NCI-H2029 (cell line): ENCODE data around the gene TSNAXIP1.
"Not testable (repeated sequence)": the region's sequence is repeated elsewhere in the genome, so short reads cannot be mapped to it uniquely, and the experiment has no call there.

Source experiments
- DNase-seq: peaks from one replicate; lab custom pipeline; 2025; lab: John Stamatoyannopoulos, UW

The TSNAXIP1 gene

DNA sequence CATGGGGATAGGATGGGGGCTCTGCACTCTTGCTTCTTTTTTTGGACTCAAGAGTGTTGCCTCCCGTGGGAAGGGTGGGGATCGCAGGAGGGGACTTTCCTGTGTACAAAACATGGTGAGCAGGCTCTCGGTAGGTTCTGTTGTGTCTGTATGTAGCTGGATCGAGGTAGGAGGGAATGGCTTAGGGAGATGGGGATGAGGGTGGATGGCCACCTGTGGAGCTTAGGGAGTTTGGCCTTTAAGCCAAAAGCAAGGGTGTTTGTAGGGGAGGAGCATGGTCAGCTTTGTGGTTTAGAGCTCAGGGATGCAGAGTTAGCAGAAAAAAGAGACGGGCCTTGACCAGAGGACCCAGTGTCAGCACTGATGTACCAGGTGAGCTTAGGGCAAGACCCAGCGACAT is 55.2 kb downstream of the TSNAXIP1 start:
- no peak for DNase-seq

DNA sequence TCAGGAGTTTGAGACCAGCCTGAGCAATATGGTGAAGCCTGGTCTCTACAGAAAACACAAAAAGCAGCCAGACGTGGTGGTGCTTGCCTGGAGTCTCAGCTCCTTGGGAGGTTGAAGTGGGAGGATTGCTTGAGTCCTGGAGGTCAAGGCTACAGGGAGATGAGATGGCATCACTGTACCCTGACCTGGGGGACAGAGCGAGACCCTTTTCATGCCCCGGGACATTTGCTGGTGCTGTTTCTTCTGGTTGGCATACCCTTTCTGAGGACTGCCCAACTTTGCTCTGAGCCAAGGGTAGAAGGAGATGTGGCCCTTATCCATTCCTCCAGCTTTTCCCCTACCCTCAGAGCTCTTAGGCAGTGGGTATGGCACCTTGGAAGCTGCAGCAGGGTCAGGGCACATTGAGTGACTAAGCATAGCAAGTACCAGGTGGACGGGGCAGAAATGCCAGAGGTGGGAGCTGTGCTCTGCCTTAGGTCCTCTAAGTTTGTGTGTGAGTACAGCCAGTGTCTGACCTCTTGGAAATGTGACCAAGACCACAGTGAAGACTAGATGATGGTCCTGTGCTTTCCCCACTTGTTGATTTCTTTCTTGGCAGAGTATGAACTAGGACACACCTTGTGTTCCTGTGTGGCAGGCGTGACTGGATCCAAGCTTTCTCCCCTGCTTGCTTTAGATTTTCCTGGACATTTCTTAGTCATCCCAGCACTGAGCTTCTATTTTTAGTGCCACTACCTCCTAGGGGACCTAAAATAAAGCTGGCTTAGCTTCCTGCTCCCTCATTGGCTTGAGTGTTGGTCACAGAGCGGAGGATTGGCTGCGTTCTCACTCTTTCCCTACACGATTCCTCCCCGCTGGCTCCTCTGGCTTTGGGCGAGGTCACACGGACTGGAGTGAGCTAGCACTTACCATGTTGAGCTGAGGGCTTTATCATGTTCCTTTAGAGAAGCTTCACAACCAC is 56.2 kb downstream of the TSNAXIP1 start:
- DNase-seq: no peak

DNA sequence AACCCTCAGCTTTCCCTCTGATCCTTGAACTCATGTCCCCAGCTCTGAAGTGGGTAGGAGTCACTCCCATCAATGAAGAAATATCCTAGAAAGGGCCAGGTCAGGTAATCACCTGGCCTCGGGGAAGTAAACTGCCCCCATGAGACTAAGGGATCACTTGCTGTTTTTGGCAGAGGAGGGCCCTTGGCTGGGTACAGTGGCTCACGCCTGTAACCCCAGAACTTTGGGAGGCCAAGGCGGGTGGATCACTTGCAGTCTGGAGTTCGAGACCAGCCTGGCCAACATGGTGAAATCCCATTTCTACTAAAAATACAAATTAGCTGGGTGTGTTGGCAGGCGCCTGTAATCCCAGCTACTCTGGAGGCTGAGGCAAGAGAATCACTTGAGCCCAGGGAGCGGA is 57.4 kb downstream of the TSNAXIP1 start:
- DNase-seq: not testable (repeated sequence)

DNA sequence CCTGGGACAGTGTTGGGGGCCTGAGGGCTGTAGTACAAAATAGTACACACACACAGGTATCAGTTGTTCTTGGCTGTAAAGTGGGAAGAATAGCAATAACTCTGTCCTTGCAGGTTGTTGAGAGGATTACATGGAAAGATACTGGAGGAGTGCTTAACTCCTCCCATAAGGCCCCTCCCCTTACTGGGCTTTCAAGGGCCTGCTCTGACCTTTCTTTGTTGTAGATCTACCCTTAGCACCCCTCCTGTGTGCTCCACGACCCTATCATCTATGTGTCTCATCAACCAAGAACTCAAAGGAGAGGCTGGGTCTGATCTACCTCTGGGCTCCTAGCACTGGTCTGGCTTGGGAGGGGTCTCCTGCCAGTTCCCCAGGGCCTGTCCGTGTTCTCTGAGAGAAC is 57.9 kb downstream of the TSNAXIP1 start:
- DNase-seq: no peak

DNA sequence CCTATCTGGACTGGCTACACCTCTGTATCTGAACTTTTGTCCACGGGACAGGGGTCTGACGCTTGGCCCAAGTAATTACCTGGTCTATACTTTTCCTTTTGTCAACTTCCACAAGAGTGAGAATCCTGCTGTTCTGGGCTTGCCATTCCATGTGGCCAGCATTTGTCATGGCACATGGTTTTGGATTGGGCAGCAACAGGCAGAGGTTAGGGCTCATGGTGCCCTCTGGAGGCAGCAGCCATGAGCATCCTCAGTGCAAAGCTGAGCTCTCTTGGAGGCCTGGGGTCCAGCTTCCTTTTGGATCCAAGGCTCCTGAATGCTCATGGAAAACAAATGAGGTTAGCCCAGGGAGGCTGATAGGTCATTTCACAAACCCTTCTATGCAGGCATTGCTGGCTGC is 58.6 kb downstream of the TSNAXIP1 start:
- DNase-seq: no peak

DNA sequence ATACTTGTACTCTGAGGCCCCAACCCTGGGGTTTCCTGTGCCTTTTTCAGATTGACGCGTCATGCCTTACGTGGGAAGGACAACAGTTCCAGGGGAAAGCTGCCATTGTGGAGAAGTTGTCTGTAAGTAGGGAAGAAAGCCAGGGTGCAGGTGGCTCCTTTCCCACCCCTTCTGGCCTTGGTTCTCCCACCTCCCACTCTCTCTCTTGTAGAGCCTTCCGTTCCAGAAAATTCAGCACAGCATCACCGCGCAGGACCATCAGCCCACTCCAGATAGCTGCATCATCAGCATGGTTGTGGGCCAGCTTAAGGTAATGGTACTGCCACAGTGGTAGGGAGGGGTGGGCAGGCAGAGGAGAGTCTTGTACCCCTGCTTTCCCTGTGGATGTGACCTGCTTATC is 61.6 kb downstream of the TSNAXIP1 start:
- DNase-seq: no peak

DNA sequence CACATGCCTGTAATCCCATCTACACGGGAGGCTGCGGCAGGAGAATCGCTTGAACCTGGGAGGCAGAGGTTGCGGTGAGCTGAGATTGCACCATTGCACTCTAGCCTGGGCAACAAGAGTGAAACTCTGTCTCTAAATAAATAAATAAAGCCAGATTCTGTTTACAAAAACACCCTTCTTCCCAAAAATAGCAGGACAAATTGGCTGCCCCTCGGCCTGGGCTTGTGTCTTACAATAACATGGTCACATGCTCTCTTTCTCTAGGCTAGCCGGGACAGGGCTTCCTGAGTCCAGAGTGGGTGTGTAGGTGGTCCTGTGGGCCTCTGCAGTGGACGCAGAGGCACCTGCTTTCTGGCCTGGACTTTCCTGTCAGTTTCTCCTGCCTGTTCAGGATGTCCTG is 63.0 kb downstream of the TSNAXIP1 start:
- DNase-seq: no peak

DNA sequence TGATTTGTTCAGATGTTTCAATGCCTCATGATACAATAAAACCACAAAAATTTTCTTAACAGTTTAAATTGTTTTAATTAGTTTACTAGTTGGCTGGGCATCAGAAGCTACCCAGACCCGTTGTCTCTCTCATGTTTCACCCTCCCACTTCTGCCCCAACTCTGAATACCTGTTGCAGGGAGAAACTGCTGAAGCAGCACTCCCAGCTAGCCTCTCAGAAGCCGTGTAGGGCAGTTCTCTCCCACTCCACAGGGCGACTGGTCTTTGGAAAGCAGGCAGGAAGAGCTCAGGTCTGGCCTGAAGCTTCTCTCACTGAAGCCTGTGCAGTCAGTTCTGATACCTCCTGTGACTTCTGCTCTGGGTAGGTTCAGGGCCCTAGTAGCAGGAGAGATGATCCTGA is 64.6 kb downstream of the TSNAXIP1 start:
- DNase-seq: no peak

DNA sequence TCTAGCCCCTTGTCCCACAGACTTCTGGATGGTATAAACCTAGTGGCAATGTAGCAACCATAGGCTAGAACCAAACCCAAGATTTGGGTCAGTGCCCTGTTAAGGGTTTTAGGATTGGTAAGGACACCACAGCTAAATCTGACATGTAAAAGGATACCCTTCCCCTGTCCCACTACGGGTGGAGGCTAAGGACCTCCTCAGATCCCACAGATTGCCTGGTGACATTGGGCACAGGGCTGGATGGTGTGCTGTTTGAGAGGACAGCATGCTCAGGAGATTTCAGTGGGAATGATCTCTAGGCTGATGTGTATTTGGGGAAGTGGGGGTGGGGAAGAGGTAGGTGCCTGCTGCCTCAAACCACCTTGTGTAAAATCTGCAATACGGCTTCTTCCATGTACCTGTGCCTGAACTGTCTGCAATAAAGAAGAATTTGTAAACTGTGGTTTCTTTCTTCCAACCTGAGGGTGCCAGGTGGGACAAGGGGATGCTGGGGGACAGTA is 65.5 kb downstream of the TSNAXIP1 start:
- DNase-seq: no peak

DNA sequence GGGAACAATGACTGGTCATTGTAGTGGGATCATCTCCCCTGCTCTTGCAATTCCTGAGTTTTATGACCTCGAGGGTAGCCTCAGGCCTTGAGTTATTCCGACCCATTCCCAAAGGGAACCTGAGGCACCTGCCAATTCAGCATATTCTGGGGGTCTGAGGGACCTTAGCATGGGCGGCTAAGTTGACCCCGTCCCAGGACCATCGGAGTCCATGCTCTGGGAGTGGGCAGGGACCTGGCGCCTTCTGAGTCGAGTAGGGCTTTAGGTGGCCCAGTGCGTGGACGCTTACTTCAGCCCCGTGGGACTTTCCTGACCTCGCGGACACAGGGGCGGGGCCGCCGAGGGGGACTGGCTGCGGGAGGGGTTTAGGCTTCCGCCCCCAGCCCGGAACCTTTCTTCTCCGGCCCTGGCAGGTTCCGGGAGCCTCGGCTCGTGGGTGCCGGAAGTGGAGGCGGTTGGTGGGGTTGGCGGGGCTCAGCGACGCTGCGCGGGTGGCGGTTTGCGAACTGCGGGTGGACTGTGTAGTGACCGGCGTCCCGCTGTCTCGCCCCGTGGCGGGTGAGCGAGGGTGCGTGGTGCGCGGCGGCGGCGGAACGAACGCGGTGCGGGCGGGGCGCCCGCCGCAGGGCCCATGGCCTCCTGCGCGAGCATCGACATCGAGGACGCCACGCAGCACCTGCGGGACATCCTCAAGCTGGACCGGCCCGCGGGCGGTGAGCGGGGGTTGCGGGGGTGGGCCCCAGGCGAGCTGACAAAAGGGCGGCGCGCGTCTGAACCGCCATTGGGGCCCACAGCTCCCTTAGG is 66.1 kb downstream of the TSNAXIP1 start, which contains the start of gene EDC4:
Gene EDC4 (plus strand): TSS at position 422 of the 804 bp plus-strand sequence. CDS start 210 bp downstream, at position 632.
- peak; percentile 32 for DNase-seq

DNA sequence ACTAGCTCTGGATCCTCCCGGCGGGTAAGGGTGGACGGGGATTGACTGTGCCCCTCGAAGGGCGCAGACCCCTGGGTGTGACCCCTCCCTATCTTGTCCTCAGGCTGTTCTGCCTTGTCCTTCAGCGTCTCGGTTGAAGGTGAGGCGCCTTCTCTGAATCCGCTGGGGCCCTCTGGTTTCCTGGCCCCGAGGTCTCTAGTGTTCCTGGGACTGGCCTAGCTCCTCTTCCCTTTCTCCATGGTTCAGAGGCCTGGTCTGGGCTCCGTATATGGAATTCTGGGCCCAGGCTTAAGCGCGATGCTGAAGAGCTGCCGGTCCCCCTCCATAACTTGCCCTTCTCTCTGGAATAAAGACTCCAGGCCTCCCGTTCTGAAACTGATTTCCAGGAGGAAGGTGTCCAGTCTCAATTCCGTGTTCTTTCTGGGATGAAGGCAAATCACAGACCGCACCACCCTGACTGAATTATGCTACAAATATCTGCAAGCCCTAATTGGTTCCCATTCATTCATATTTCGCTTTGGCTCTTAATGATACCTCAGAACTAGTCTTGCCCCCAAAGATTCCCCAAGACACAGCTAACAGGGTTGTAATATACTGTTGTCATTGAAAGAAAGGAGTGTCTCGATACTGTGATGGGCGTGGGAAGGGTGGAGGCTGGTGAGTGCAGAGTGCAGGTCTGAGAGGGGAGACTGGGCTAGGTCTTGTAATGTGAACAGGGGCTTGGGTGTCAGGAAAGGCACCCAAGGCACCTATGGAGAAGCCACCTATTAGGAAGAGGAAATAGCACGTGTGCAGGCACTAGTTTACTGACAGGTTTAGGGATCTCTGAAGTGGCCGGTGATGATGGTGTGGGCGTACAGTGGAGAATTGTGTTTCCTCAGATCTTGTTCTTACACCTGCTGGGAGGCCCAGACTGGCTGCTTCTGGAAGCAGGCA is 67.0 kb downstream of the TSNAXIP1 start:
- DNase-seq: no peak

DNA sequence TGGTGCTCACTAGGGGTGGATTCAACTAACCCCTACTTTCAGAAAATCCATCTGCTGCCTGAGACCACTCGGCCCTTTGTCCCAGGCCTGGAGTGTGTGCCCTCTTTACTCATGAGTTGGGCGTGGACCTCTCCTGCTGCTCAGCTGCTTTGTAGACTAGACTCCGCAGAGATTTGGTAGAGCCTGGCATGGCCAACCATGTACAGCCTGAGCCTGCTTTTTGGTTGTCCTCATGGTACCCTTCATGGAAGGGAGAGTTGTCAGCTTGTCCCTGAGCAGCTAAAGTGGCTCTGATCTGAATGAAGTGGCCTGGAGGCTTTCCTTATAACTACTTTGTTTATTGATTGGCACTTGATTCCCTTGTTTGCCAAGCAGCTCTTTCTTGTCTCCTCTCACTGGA is 67.7 kb downstream of the TSNAXIP1 start:
- no peak for DNase-seq

DNA sequence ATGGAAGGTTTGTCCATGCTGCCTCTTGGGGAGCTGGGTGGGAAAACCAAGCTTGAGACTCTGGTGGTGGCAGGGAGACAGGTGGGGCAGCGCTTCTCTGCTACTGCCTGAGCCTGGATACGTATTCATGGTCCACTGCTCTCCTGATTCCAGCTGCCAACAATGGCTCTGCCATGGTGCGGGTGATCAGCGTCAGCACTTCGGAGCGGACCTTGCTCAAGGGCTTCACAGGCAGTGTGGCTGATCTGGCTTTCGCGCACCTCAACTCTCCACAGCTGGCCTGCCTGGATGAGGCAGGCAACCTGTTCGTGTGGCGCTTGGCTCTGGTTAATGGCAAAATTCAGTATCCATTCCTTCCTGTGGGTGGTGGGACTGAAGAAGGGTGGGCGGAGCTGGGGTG is 70.4 kb downstream of the TSNAXIP1 start:
- no peak for DNase-seq
